ENCODE data around the gene TEKTIP1. TPM values are rescaled to one million over a fixed set of nuclear protein-coding genes. Genes with fewer than 3 reads are reported as not detected.
"Not testable (repeated sequence)": the region's sequence is repeated elsewhere in the genome, so short reads cannot be mapped to it uniquely, and the experiment has no call there.

TEKTIP1 gene
- total and polyA plus RNA-seq, 5 donors from 2014 or later: 0.44 to 10.9 TPM; not detected in 3

DNA sequence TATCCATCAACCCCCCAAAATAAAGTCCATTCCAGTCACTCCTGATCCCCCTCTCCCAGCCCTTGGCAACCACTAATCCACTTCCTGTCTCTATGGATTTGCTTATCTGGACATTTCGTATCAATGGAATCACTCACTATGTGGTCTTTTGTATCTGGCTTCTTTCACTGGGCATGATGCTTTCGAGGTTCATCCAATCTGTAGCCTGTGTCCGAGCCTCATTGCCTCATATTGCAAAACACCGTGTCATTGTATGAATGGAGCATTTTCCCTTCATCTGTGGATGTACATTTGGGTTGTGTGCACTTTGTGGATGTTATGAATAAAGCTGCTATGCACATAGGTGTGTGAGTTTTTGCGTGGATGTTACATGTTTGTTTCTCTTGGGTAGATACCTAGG is 34.2 kb upstream of the TEKTIP1 start:
- DNase-seq: no peak
- Mint-ChIP-seq H3K4me3 (peak overlapping the region; percentile 91 to 97 (median 92)), H3K4me1 (peaks cover 12 to 56% (median 31%) of the 10 kb centered on the region in 4 donors), H3K27ac (peak overlapping the region in 2 of 3 donors; percentile 98 to 99), H3K36me3 (no peaks in the 10 kb centered on the region), H3K9me3 (peaks cover 0 to 1% (median 0%) of the 10 kb centered on the region in 7 donors), H3K27me3 (peaks cover 4% of the 10 kb centered on the region)
- peaks cover 40% of the 10 kb centered on the region for H3K4me1 ChIP-seq (ENCODE audit: control insufficient read depth, insufficient read depth, low read length, poor library complexity, severe bottlenecking)
- H3K36me3 ChIP-seq (ENCODE audit: control insufficient read depth, insufficient read depth, low read length): peaks cover 4% of the 10 kb centered on the region
- H3K9me3 ChIP-seq (ENCODE audit: control insufficient read depth in 2 of 2, low read length in 2 of 2): no peaks in the 10 kb centered on the region
- H3K4me3 ChIP-seq (ENCODE audit: low read depth, low read length): no peak overlapping the region
- no peaks in the 10 kb centered on the region for H3K27me3 ChIP-seq (ENCODE audit: control insufficient read depth, insufficient read depth, low read length)
- no peak for ATAC-seq (ENCODE audit: low read depth in 2 of 2)
- no peak overlapping the region for H3K27ac ChIP-seq (ENCODE audit: insufficient read depth, low read length, poor library complexity, severe bottlenecking)

DNA sequence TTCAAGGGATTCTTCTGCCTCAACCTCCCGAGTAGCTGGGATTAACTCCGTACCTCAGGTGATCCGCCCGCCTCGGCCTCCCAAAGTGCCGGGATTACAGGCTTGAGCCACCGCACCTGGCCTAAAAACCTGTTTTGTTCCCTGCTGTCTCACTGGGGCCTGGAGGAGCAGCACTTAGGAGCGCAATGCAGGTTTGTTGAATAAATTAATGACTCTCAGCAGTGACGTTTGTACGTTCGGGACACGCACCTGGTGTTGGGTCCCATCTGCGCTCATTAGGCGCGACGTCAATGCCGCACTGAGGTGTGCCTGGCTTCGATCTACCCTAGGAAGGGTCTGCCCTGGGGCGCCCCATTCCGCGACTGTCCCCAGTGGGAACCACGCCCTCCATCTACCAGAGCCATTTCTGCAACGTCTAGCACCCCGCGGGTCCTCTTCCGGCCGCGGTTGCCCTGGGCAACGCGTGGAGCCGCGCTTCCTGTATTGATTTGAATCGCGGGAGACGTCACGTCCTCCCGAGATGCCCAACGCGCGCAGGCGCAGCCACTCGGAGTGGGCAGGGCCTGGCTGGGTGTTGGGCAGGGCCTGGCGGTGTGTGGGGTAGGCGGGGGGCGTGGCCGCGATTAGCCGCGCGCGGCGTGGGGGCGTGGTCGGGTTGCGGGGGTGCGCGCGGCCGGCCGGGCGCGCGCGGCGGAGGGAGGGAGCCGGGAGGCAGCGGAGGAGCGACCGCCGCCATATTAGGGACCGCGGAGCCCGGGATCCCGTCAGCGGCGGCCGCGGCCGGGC is 33.2 kb upstream of the TEKTIP1 start, which contains the start of gene FZR1:
FZR1 (plus strand) TSS at position 714 of the 786 bp plus-strand sequence. CDS start 16,679 bp downstream, outside the sequence.
- Mint-ChIP-seq H3K4me1 (peaks cover 9 to 56% (median 32%) of the 10 kb centered on the region in 4 donors), H3K9me3 (peaks cover 0 to 1% (median 0%) of the 10 kb centered on the region in 7 donors), H3K27me3 (peaks cover under 1% of the 10 kb centered on the region), H3K4me3 (peak within 1 kb of the TSS; percentile 91 to 97 (median 92)), H3K27ac (peak within 1 kb of the TSS; percentile 97 to 99 (median 98)), H3K36me3 (no peaks in the 10 kb centered on the region)
- ATAC-seq (ENCODE audit: low read depth in 2 of 2) (peak; percentile 91 to 92), DNase-seq (peak; percentile 99 to 100 (median 100))
- H3K27me3 ChIP-seq (ENCODE audit: control insufficient read depth, insufficient read depth, low read length): no peaks in the 10 kb centered on the region
- H3K36me3 ChIP-seq (ENCODE audit: control insufficient read depth, insufficient read depth, low read length): peaks cover 7% of the 10 kb centered on the region
- H3K4me3 ChIP-seq (ENCODE audit: low read depth, low read length): peak within 1 kb of the TSS; percentile 80
- peak within 1 kb of the TSS; percentile 93 for H3K27ac ChIP-seq (ENCODE audit: insufficient read depth, low read length, poor library complexity, severe bottlenecking)
- peaks cover 33% of the 10 kb centered on the region for H3K4me1 ChIP-seq (ENCODE audit: control insufficient read depth, insufficient read depth, low read length, poor library complexity, severe bottlenecking)
- no peaks in the 10 kb centered on the region for H3K9me3 ChIP-seq (ENCODE audit: control insufficient read depth in 2 of 2, low read length in 2 of 2)

DNA sequence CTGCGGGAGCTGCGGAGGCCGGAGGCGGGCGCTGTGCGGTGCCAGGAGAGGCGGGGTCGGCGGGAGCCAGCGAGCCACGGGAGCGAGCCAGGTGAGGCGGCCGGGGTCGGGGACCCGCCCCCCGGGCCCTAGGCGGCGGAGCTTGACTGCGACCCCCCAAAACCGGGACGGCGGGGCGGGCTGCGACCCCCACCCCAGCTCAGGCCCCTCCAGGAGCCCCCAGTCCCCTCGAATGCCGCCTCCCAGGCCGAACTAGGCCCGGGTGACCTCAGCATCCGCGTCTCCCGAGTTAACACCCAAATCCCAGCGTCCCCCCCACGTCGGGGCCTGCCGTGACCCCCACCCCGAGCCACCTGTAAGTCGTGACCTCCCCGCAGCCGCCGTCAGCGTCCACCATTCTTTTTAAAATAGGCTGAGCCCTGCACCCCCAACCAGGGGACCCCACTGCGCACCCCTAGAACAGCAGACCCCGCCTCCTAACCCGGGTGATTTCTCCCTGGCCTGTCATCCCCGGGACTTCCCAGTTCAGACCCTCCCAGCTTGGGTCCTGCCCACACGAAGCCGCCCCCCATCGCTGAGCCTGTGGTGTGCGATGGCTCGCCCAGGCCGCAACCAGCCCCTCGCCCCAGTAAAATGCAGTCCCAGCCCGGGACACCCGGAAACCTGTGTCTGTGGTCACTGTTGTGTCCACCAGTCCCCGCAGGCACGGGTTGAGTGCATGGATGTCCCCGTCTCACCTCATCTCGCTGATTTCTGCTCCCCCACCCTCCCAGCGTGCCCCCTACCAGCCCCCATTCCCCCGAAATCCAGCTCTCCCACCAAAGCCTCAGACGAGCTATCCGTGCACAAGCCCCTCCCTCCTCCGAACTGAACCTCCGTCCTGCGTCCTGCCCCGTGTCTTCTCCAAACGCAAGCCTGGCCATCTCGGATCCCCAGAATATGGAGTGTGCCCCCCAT is 32.3 kb upstream of the TEKTIP1 start:
- DNase-seq: peak; percentile 16 to 38 (median 33)
- Histone ChIP-seq H3K4me1 (ENCODE audit: control insufficient read depth, insufficient read depth, low read length, poor library complexity, severe bottlenecking) (peaks cover 29% of the 10 kb centered on the region), H3K27me3 (ENCODE audit: control insufficient read depth, insufficient read depth, low read length) (no peaks in the 10 kb centered on the region), H3K36me3 (ENCODE audit: control insufficient read depth, insufficient read depth, low read length) (peaks cover 7% of the 10 kb centered on the region), H3K9me3 (ENCODE audit: control insufficient read depth in 2 of 2, low read length in 2 of 2) (no peaks in the 10 kb centered on the region), H3K4me3 (ENCODE audit: low read depth, low read length) (peak overlapping the region; percentile 62), H3K27ac (ENCODE audit: insufficient read depth, low read length, poor library complexity, severe bottlenecking) (peak overlapping the region; percentile 74)
- Mint-ChIP-seq H3K27ac (peak overlapping the region; percentile 74 to 91 (median 89)), H3K9me3 (peaks cover 0 to 1% (median 0%) of the 10 kb centered on the region in 7 donors), H3K4me1 (peaks cover 5 to 58% (median 30%) of the 10 kb centered on the region in 4 donors), H3K36me3 (no peaks in the 10 kb centered on the region), H3K4me3 (peak overlapping the region; percentile 87 to 92 (median 90)), H3K27me3 (no peaks in the 10 kb centered on the region)
- no peak for ATAC-seq (ENCODE audit: low read depth in 2 of 2)

DNA sequence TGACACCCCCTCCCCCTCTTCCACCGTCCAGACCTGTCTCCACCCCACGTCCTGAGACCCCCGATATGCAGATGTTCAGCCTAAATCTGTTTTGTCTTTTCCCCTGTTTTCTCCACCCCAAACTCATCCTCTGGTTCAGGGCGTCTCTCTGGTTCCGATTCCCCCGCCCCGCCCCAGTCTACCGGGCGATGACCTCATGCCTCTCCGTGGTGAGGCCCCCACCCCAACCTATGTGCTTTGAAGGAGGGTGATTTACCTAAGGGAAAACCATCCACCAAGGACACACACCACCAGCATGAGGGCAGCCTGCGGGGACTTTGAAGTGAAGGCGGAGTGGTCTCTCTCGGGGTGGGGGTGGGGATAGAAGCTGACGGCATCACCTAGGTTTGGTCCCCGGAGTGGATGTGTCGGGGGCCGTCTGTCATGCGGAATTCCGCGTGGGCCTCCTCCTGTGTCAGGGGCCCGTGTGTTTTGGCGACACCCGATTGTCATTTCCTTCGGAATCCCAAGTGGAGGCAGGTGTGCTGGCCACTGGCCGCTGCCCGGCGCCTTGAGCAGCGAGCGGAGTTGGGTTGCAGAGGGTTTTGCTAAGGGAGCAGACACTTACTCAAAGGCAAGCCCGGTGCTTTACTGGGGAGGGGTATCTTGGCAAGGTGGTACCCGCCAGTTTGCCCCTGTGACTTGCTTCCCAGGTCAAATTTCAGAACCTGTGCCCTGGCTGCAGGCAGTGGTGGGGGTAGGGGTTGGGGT is 31.4 kb upstream of the TEKTIP1 start:
- H3K36me3 ChIP-seq (ENCODE audit: control insufficient read depth, insufficient read depth, low read length): peaks cover 7% of the 10 kb centered on the region
- Mint-ChIP-seq H3K27me3 (no peaks in the 10 kb centered on the region), H3K36me3 (no peaks in the 10 kb centered on the region), H3K9me3 (peaks cover 0 to 1% (median 0%) of the 10 kb centered on the region in 7 donors), H3K4me3 (peak overlapping the region; percentile 86 to 92 (median 88)), H3K4me1 (peaks cover 5 to 64% (median 30%) of the 10 kb centered on the region in 4 donors), H3K27ac (peak overlapping the region; percentile 71 to 91 (median 89))
- peaks cover 29% of the 10 kb centered on the region for H3K4me1 ChIP-seq (ENCODE audit: control insufficient read depth, insufficient read depth, low read length, poor library complexity, severe bottlenecking)
- no peak for ATAC-seq (ENCODE audit: low read depth in 2 of 2)
- DNase-seq: peak in 2 of 3 donors; percentile 23 to 31
- no peaks in the 10 kb centered on the region for H3K9me3 ChIP-seq (ENCODE audit: control insufficient read depth in 2 of 2, low read length in 2 of 2)
- peak overlapping the region; percentile 62 for H3K4me3 ChIP-seq (ENCODE audit: low read depth, low read length)
- H3K27ac ChIP-seq (ENCODE audit: insufficient read depth, low read length, poor library complexity, severe bottlenecking): peak overlapping the region; percentile 74
- H3K27me3 ChIP-seq (ENCODE audit: control insufficient read depth, insufficient read depth, low read length): no peaks in the 10 kb centered on the region

DNA sequence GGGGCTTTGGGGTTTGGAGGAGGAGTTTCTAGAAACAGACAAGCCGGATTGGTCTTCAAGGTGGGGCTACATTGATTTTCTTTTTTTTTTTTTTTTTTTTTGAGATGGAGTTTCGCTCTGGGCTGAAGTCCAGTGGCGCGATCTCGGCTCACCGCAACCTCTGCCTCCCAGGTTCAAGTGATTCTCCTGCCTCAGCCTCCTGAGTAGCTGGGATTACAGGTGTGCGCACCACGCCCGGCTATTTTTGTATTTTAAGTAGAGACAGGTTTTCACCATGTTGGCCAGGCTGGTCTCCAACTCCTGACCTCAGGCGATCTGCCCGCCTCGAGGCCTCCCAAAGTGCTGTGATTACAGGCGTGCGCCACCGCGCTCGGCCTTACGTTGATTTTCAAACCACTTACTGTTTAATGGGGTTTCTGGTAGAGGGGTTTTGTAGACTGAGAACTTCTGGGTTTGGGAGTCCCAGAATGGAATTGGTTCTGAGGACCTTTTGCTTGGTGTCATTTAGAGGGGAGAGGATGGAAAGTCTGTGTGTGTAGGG is 30.8 kb upstream of the TEKTIP1 start:
- H3K27ac ChIP-seq (ENCODE audit: insufficient read depth, low read length, poor library complexity, severe bottlenecking); H3K9me3 ChIP-seq (ENCODE audit: control insufficient read depth in 2 of 2, low read length in 2 of 2); H3K9me3 Mint-ChIP-seq; DNase-seq; H3K4me3 ChIP-seq (ENCODE audit: low read depth, low read length); ATAC-seq (ENCODE audit: low read depth in 2 of 2); H3K36me3 Mint-ChIP-seq; H3K27me3 Mint-ChIP-seq; H3K36me3 ChIP-seq (ENCODE audit: control insufficient read depth, insufficient read depth, low read length); H3K27me3 ChIP-seq (ENCODE audit: control insufficient read depth, insufficient read depth, low read length): not testable (repeated sequence)
- Mint-ChIP-seq H3K27ac (peak overlapping the region in 2 of 3 donors; percentile 42 to 74), H3K4me1 (peaks cover 5 to 66% (median 30%) of the 10 kb centered on the region in 4 donors), H3K4me3 (peak overlapping the region; percentile 78 to 94 (median 90))
- peaks cover 29% of the 10 kb centered on the region for H3K4me1 ChIP-seq (ENCODE audit: control insufficient read depth, insufficient read depth, low read length, poor library complexity, severe bottlenecking)

DNA sequence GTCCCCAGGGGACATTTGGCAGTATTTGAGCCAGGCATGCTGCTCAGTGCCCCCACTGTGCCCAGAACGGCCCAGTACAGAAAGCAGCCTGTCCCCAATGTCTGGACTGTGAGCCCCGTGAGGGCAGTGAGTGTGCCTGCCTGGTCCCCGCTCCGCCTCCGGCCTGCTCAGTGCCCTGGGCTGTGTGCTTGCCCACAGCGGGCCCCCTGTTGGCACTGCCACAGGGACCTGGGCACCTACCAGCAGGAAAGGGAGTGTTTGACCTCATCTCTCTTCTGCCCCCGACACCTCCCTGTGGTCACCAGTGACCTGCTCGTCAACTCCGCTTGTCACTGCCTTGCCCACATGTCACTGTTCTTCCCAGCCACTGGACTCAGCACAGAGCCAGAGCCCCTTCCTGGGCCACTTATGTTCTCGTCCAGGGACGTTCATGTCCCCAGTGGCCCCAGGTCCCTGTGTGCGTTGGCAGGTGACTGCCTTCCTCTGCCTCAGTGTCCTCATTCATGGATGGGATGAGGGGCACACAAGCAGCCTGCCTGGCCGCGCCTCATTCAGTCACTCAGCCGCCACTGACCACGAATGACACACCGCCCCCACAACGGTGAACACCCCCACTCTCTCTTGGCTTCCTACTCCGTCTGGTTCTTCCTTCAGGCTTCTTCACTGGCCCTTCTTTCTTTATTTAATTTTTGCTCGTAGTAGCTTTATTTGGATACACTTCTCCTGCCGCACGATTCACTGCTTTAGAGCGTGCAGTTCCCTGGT is 30.0 kb upstream of the TEKTIP1 start:
- H3K4me3 Mint-ChIP-seq: peak overlapping the region; percentile 78 to 94 (median 90)
- H3K9me3 ChIP-seq (ENCODE audit: control insufficient read depth in 2 of 2, low read length in 2 of 2): no peaks in the 10 kb centered on the region
- H3K27me3 ChIP-seq (ENCODE audit: control insufficient read depth, insufficient read depth, low read length): no peaks in the 10 kb centered on the region
- peaks cover 5 to 71% (median 30%) of the 10 kb centered on the region in 4 donors for H3K4me1 Mint-ChIP-seq
- H3K4me3 ChIP-seq (ENCODE audit: low read depth, low read length): no peak overlapping the region
- peak overlapping the region in 2 of 3 donors; percentile 65 to 82 for H3K27ac Mint-ChIP-seq
- ATAC-seq (ENCODE audit: low read depth in 2 of 2): no peak
- no peak overlapping the region for H3K27ac ChIP-seq (ENCODE audit: insufficient read depth, low read length, poor library complexity, severe bottlenecking)
- DNase-seq: no peak
- no peaks in the 10 kb centered on the region for H3K27me3 Mint-ChIP-seq
- H3K36me3 Mint-ChIP-seq: no peaks in the 10 kb centered on the region
- H3K36me3 ChIP-seq (ENCODE audit: control insufficient read depth, insufficient read depth, low read length): peaks cover 7% of the 10 kb centered on the region
- peaks cover 29% of the 10 kb centered on the region for H3K4me1 ChIP-seq (ENCODE audit: control insufficient read depth, insufficient read depth, low read length, poor library complexity, severe bottlenecking)
- peaks cover 0 to 1% (median 0%) of the 10 kb centered on the region in 7 donors for H3K9me3 Mint-ChIP-seq
